HG03025 (cell line): ENCODE data around the gene CRAMP1.

Experiments
- ATAC-seq: cut with Tn5 transposase; IDR thresholded peaks from one replicate; pipeline ENCODE4 v1.9.1; 2021; ENCODE audit warnings: mild to moderate bottlenecking, moderate library complexity; ENCODE audit not compliant: unreplicated experiment, low FRiP score

Gene CRAMP1

DNA sequence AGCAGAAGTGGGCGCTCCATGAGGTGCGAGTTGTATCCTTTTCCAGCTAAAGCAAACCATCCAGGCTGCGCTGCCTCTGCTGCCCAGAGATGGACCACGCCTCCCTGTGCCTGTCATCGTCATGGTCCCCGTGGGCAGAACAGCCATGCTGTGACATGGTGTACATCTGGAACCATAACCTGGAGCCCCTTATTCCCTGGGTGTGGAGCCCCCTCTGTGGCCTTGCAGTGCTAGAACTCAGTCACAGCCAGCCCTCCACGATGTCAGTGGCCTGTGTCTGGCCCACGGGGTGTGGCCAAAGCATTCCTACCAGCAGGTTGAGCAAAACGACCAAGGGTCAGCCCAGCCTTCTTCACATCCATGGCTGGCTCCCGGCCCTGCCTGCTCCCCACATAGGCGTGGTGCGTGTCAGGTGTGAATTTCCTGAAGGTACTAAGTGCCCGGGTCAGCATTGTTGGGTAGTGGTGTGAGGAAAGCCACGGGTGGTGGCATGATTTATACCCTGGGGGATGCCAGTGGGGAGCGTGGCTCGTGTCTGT, 43.2 kb downstream of the CRAMP1 start:
- ATAC-seq, result no peak

DNA sequence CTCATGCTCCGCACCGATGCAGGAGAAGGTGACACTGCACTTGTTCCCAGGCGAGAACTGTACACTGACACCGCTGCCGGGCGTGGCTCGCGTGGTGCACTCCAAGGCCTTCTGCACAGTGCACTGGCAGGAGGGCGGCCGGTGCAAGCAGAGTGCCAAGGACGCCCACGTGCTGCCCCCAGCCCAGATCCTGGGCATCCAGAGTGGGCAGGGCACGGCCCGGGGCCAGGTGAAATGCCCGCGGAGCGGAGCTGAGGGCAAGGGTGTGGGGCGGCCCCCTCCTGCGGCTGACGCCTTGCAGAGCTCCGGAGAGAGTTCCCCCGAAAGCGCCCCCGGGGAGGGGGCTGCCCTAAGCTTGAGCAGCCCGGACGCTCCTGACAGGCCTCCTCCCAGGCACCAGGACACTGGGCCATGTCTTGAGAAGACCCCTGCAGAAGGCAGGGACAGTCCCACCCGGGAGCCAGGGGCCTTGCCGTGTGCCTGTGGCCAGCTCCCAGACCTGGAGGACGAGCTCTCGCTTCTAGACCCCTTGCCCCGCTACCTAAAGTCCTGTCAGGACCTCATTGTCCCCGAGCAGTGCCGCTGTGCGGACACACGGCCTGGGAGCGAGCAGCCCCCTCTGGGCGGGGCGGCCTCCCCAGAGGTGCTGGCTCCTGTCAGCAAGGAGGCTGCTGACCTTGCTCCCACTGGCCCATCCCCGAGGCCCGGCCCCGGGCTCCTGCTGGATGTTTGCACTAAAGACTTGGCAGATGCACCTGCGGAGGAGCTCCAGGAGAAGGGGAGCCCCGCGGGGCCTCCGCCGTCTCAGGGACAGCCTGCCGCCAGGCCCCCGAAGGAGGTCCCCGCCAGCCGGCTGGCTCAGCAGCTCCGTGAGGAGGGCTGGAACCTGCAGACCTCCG, 44.0 kb downstream of the CRAMP1 start:
- no peak for ATAC-seq

DNA sequence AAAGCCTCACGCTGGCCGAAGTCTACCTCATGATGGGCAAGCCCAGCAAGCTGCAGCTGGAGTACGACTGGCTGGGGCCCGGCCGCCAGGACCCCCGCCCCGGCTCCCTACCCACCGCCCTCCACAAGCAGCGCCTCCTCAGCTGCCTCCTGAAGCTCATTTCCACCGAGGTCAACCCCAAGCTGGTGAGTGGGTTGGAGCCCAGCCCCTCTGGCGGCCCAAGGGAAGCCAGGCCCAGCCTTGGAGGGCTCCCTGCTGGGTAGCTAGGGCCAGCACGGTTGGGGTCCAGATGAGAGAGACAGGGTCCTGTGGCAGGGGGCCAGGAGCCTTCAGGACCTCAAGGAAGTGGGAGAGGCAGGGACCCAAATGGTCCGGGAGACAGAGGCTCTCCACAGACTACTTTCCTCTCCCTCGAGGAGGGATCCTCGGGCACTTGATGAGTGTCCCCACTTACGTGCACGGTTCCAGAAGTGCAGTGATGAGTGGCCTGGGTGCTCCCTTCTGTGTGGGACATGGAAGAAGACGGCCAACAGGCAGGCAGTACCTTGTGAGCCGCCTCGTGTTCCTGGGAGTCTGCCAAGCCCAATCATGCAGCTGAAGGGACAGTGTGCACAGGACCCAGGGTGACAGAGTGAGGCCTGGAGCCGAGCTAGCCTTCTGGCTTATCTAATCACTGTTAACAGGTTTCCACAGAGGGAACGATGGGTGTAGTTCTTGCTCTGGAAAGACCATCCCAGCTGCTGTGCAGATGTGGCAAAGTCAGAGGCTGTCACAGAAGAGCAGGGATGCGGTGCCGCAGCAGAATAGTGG, 44.9 kb downstream of the CRAMP1 start:
- no peak for ATAC-seq

DNA sequence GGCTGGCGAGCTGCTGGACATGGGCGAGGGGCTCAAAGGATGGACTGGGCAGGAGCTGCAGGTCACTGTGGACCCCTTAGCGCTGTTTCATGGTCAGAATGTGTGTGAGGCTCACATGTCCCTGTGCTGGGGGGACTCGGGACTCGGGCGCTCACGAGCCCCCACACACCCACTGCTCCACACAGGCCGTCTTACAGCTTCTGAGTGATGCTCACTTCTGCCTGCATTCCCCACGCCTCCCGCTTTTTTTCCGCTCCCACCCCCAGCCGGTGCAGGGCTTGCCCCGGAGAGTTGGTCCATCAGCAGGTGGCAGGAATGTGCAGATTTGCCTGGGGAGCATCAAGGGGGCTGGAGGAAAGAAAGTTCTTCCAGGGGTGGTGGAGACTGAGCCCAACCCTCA, 45.7 kb downstream of the CRAMP1 start:
- no peak for ATAC-seq

DNA sequence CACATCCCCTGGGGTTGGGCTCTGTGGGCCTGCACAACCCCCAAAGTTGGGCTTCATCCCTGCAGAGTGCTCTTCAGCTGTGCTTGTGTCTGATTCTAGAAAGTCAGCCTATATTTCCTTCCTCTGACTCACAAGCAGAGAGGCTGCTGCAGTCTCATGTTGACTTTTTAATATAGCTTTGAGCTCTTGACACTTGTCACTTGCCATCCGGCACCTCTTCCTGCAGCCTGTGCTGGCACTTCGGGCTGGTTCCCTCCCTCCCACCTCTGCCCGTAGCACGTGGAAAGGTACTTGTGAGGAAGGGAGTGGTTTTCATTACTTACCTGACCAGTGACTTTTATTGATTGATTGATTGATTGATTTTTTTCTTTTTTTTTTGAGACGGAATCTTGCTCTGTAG, 46.9 kb downstream of the CRAMP1 start:
- ATAC-seq, result no peak

DNA sequence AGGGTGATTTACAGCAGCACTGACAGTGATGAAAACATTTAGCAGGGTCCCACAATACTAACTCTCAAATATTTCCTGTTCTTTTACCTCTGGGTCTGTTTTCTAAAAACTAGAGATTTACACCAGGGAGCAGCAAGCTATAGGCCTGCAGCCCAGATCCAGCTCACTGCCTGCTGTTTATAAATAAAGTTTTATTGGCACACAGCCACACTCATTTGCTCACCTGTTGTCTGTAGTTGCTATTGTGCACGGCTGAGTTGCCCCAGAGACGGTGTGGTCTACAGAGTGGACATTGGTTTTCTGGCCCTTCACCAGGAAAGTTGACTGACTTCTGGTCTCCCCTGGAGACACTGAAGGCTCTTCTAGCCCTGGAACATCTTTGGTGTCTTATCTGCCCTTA, 49.7 kb downstream of the CRAMP1 start:
- ATAC-seq, result no peak

DNA sequence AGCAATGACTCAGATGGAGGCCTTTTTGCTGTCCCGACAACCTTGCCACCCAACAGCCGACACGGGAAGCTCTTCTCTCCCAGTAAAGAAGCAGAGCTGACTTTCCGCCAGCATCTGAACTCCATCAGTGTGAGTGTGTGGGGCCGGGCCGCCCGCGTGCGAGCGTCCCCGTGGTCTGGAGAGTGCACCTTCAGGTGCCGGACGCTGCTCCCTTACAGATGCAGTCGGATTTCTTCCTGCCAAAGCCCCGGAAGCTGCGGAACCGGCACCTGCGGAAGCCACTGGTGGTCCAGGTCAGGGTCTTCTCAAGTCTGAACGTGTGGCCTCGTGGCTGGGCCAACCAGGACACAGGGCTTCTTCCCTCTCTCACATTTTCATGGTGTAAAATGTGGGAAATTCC, 50.4 kb downstream of the CRAMP1 start:
- no peak for ATAC-seq

DNA sequence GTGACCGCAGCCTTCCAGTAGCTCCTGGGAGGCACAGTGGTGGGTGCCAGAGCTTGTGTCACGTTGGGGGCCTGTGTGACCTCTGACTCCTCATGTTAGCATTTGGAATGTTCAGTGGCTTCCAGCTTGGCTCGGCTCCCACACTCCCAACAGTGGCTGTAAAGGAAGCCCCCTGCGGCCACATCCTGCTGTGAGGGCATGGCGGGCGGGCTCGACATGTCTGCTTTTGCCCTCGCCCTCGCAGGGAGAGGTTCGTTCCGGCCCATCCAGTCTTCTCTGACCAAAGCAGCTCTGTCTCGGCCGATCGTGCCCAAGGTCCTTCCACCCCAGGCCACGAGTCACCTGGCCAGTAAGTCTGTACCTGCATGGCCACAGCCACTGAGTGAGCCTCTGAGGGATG, 53.7 kb downstream of the CRAMP1 start:
- ATAC-seq, result no peak

DNA sequence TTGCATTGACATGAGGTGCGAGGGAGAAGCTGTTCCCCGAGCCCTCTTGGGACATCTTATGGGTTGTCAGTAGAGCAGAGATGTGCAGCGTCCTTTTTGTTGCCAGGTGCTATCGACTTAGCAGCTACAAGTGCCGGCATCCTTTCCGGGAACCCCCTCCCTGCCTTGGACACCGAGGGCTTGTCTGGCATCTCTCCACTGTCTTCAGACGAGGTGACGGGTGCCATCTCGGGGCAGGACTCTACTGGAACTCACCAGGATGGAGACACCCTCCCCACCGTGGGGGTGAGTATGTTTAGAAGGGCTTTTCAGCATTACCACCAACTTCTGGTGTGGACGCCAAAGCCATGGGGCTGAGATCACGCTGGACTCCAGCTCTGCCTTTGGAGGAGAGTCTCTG, 54.2 kb downstream of the CRAMP1 start:
- no peak for ATAC-seq

DNA sequence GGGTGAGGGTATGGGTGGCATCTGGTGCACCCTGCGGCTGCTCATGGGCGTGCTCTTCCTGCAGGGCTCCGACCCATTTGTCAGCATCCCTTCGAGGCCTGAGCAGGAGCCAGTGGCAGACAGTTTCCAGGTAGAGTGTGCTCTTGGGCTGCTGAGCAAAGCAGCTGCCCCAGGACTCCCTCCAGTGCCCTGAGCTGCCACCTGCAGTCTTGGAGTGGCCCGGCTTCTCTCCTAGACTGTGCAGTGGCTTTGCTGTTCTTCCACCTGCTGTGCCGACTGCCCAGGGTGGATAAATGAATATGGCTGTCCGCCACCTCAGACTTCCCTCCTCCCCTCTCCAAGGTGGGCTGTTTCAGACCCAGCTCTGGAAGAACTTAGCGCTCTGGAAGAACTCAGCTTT, 55.1 kb downstream of the CRAMP1 start:
- ATAC-seq, result no peak

DNA sequence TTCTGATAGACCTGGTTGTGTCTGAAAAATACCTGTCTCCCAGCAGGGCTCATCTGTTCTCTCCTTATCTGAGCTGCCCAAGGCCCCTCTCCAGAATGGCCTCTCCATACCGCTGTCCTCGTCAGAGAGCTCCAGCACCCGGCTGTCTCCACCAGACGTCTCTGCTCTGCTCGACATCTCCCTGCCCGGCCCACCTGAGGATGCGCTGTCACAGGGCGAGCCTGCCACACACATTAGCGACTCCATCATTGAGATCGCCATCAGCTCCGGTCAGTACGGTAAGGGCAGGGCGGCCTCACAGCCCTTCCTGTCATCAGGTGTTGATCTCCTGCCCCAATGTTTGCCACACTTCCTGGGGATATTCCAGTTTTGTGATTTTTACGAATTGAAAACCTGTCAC, 55.8 kb downstream of the CRAMP1 start:
- ATAC-seq, result no peak

DNA sequence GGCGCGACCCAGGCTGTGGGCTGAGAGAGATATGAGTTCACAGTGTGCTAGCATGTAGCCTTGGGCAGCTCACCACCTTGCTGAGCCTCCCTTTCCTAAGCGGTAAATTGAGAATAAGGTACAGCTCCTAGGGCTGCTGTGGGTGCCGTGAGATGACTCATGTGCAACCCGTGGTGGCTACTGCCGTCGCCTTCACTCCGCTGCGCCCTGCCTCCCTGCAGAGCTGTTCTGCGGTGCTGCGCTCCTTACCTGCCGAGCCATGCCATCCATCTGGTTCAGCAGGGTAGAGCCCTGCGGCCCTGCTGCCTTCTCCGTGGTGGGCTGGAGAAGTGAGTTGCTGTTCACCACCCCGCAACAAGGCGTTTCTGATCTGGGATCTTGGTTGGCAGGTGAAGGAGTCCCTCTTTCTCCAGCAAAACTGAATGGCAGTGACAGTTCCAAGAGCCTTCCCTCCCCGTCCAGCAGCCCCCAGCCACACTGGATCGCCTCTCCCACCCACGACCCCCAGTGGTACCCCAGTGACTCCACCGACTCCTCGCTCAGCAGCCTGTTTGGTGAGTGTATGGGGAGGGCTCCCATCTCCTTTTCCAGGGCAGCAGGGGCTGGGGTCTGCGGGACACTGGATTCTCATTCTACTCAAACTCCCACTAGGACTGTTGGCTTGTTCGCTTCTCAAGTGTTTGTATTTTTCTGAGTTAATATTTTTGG, 56.6 kb downstream of the CRAMP1 start:
- no peak for ATAC-seq

DNA sequence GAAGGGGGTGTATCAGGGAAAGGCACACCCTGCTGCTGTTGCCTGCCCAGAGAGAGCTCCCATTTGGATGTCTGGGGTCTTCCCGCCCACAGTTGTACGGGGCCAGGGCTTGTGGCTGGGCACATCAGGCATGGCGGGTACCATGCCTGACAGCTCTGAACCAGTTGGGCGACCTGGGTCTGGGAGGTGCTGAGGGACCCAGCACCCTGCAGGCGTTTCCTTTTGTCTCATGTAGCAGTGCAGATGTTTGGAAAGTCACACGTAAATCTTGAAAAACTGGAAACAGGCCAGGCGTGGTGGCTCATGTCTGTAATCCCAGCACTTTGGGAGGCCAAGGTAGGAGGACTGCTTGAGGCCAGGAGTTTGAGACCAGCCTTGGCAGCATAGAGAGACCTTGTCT, 57.5 kb downstream of the CRAMP1 start:
- no peak for ATAC-seq

DNA sequence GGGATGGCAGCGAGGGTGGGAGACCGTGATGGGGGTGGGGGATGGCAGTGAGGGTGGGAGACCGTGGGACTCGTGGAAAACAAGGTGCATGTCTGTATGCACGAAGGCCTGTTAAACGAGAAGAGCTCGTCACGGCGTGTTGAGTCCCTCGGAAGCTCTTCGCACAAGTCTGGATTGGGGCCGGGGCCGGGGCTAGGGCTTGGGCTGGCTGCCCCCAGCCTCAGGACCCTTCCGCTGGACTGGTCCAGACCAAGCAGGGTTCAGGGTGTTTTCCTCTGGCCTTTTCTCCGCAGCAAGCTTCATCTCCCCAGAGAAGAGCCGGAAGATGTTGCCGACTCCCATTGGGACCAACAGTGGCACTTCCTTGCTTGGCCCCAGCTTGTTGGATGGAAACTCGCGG, 58.2 kb downstream of the CRAMP1 start:
- ATAC-seq, result no peak

DNA sequence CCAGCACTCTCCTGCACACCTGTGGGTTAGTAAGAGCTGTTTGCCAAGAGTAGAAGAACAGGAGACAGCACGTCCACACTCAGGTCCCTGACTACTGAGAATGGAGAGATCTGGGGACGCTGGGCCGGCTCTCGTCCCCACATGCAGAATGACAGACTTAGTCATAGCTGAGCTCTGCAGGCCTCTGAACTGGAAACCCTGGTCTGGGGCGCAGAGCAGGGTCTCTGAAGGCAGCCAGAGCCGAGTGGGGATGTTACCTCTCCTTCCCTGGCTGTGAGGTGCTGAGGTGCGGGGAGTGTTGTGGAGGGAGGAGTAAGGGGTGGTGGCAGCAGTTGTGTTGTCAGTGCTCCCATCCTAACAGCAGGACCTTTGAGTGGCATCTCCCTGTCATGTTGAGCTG, 58.7 kb downstream of the CRAMP1 start:
- no peak for ATAC-seq

DNA sequence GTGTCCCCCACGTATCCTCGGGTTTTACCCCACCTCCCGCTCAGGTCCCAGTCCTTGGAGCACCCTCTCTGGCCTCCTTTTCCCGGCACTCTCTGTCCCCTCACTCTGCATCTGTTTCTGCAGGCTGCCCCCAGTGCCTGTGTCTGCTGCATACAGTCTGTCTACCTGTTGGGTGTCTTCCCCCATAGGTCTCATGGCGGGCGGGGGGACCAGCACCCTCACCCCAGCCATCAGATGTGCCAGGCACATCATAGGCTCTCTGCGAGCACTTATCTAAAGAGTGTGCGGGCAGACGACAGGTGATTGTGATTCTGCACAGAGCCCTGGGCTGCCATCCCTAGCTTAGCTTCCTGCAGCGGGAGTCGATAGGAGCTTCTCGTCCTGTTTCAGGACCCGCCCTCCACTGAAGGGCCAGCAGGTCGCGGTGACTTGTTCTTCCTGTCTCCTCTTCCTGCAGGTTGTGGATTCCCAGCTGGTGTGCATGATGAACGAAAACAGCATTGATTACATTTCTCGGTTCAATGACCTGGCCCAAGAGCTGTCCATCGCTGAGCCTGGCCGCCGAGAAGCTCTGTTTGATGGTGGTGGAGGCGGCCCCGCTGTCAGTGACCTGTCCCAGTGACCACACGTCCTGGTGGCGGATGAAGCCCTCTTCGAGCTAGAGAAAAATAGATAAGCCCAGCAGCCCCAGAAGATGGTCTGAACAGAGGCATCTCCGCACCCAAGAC, 61.4 kb downstream of the CRAMP1 start:
- ATAC-seq, result no peak

DNA sequence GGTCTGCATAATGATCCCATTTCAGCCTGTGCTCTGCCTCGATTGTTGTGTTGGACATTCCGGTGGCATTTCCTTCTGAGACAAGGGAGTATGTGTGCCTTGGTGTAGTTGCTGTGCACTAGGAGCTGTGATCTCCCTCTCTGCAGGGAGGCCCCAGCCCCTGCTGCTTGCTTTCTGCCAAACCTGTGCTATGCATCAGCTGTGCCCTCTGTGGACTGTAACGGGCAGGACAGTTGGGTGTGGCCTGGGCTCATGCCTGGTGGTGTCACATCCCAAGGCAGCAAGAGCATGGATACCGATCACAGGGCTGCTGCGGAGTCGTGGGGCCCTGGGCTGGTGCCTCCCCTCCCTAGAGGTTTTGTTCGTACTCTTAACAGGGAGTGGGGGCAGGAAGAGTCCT, 62.1 kb downstream of the CRAMP1 start:
- ATAC-seq, result no peak

DNA sequence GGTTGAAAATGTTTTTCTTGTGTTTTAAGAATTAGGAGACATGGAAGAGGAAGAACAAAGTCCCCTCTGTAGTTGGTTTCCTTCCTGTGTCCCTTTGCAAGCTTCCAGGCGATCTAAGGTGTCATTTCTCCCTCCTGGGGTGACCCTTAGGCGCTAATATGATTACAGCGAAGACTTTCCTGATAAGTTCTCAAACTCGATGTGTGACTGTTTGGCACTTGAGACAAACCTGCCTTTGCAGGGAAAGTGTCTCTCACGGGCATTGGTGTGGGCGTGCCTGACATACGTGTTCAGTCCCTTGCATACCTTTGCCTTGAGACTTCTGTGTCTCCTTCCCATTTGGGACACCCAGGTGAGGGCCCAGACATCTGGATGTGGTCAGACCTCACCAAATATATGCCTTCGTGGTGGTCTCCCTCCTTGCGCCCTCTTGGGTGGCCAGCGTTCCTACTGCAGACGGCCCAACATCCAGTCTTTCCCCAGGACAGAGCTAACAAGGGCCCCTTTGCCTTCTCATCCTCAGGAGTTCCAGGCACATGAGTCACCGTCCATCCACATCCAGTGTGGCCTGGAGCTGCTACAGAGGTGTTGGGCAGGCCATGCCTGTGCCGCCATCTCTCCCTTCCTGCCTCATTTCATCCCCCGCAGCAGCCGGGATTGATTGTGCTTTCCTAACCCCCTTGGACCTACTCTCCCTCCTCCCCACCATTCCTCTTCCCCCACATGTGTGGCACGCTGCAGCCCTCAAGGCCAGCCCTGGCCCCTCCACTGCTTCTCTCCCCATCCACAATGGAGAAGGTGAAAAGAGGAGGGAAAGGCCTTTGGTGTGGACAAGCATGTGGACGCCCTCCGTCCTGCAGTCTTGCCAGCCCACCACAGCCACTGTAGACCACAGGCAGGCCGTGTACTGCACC, 62.8 kb downstream of the CRAMP1 start:
- no peak for ATAC-seq

DNA sequence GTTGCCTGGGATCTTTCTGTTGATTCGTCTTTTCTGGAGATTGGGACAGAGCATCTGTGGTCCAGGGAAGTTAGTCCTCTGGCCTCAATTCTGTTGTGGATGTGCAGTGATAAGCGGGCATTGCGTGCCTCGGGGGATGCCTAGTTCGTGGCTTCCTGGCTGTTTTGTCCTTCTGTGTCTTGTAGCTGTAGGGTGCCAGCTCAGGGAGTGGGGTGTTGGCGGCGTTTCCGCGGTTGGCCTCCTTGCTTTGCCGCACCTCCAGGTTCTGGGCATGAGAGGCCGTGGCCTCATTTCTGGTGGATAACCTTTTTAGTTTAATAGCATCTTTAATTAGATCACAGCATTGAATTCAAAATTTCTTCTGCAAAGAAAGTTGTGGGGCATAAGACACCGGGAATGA, 64.5 kb downstream of the CRAMP1 start:
- no peak for ATAC-seq
